GM12878 (cell line): ENCODE measurements around the gene VAV2. TPM values are rescaled to one million over a fixed set of nuclear protein-coding genes. Genes with fewer than 3 reads are reported as not detected.

Experiments
- ATAC-seq: fragments of 200-7000 bp; cut with Tn5 transposase; 3 replicates; pipeline ENCODE4 v1.9.1; 2020; ENCODE audit warnings: mild to moderate bottlenecking, moderate library complexity
- BruUV-seq: library from RNA; stranded (reverse); fragments of 400-500 nt; replicated peaks from 2 replicates; lab custom pipeline; 2021; lab: Mats Ljungman, UMichigan
- CTCF ChIA-PET: fragments of 300-600 bp; sonication (Branson Sonifier 250); formaldehyde crosslinking; extraction: SDS; loops from one replicate; lab custom pipeline; 2021; ENCODE audit warnings: inconsistent platforms; lab: Yijun Ruan, JAX
- POLR2A ChIA-PET: fragments of 350-600 bp; formaldehyde crosslinking; extraction: SDS; loops from one replicate; lab custom pipeline; 2021; ENCODE audit warnings: inconsistent platforms; lab: Charles Lee
- RAD21 ChIA-PET: fragments of 300-600 bp; sonication (Branson Sonifier 250); formaldehyde crosslinking; loops from one replicate; lab custom pipeline; 2023; ENCODE audit warnings: antibody characterized with exemption; ENCODE audit not compliant: unreplicated experiment; lab: Charles Lee
- SMC1A ChIA-PET: fragments of 300-600 bp; sonication (Branson Sonifier 250); formaldehyde crosslinking; loops from one replicate; lab custom pipeline; 2023; ENCODE audit not compliant: unreplicated experiment, uncharacterized antibody; lab: Charles Lee
- DNase-seq: peaks from one replicate; pipeline ENCODE4 v3.0.0-alpha.2; 2011; ENCODE audit warnings: low read depth, low spot score
- FAIRE-seq: peaks from 3 replicates; lab custom pipeline; 2011; peaks lifted over from hg19 to GRCh38; lab: Jason Lieb, UNC
- H2AFZ ChIP-seq: 2 replicates; pipeline ENCODE4 v1.6.0; 2011; ENCODE audit warnings: low read depth, low read length, control low read depth; ENCODE audit not compliant: control insufficient read depth
- H3K27ac ChIP-seq: 2 replicates; pipeline ENCODE4 v1.5.1; 2011; ENCODE audit warnings: control low read depth; ENCODE audit not compliant: control insufficient read depth, insufficient read depth
- H3K27me3 ChIP-seq, 2 experiments: replicated peaks in 1 of 2; 2 replicates each; pipeline versions ENCODE4 v1.6.0 to v1.6.1; 2011; ENCODE audit warnings: low read length in 1 of 2; ENCODE audit not compliant: control insufficient read depth in 2 of 2, insufficient read depth in 2 of 2
- H3K36me3 ChIP-seq, 2 experiments: 2 replicates each; pipeline ENCODE4 v1.5.1; 2011; ENCODE audit warnings: low read length in 1 of 2; ENCODE audit not compliant: control insufficient read depth in 2 of 2, insufficient read depth in 2 of 2
- H3K4me1 ChIP-seq: 2 replicates; pipeline ENCODE4 v1.6.1; 2011; ENCODE audit warnings: mild to moderate bottlenecking, low read length, moderate library complexity, mixed read lengths; ENCODE audit not compliant: control insufficient read depth, insufficient read depth
- H3K4me2 ChIP-seq: 2 replicates; pipeline ENCODE4 v1.6.0; 2011; ENCODE audit warnings: control low read depth; ENCODE audit not compliant: control insufficient read depth, insufficient read depth
- H3K4me3 ChIP-seq: fragments of 200-600 bp; sonication (generic); 2 replicates; pipeline ENCODE4 v1.5.1; 2016
- H3K79me2 ChIP-seq: 2 replicates; pipeline ENCODE4 v1.6.0; 2011; ENCODE audit warnings: low read length; ENCODE audit not compliant: control insufficient read depth, insufficient read depth
- H3K9ac ChIP-seq: 2 replicates; pipeline ENCODE4 v1.8.0; 2011; ENCODE audit warnings: low read length, control low read depth, mixed read lengths; ENCODE audit not compliant: control insufficient read depth, insufficient read depth
- H3K9me3 ChIP-seq: replicated peaks from 3 replicates; pipeline ENCODE4 v1.5.1; 2011; ENCODE audit warnings: mild to moderate bottlenecking, low read length; ENCODE audit not compliant: control insufficient read depth, insufficient read depth
- H4K20me1 ChIP-seq: 2 replicates; pipeline ENCODE4 v1.6.0; 2011; ENCODE audit not compliant: control insufficient read depth, insufficient read depth
- BMI1 ChIP-seq: fragments of 450-650 bp; IDR thresholded peaks from 2 replicates; pipeline ENCODE4 v1.6.1; 2016; ENCODE audit warnings: mild to moderate bottlenecking, moderate library complexity, borderline replicate concordance
- CEBPZ ChIP-seq: fragments of 150-350 bp; IDR thresholded peaks from 2 replicates; pipeline ENCODE4 v1.6.1; 2016; ENCODE audit warnings: low read depth, low read length
- CHD2 ChIP-seq: IDR thresholded peaks from 2 replicates; pipeline ENCODE4 v1.6.1; 2011; ENCODE audit warnings: low read depth, low read length, improper control_type of control experiment, borderline replicate concordance
- GABPA ChIP-seq: IDR thresholded peaks from 2 replicates; pipeline ENCODE4 v1.6.1; 2014; ENCODE audit warnings: antibody characterized with exemption, low read depth, mild to moderate bottlenecking, inconsistent platforms
- LARP7 ChIP-seq: fragments of 450-650 bp; IDR thresholded peaks from 2 replicates; pipeline ENCODE4 v1.6.1; 2017; ENCODE audit warnings: mild to moderate bottlenecking
- MTA3 ChIP-seq: IDR thresholded peaks from 2 replicates; pipeline ENCODE4 v1.6.1; 2012; ENCODE audit warnings: low read length, inconsistent platforms, borderline replicate concordance
- MYB ChIP-seq: fragments of 150-350 bp; IDR thresholded peaks from 2 replicates; pipeline ENCODE4 v1.6.1; 2014; ENCODE audit warnings: mild to moderate bottlenecking, low read depth, low read length, borderline replicate concordance
- PAX5 ChIP-seq: IDR thresholded peaks from 2 replicates; pipeline ENCODE4 v1.6.1; 2011; ENCODE audit warnings: low read depth, low read length, borderline replicate concordance
- RAD21 ChIP-seq: IDR thresholded peaks from 2 replicates; pipeline ENCODE4 v1.6.1; 2011; ENCODE audit warnings: mild to moderate bottlenecking, low read depth, low read length, moderate library complexity; ENCODE audit not compliant: insufficient read depth
- RB1 ChIP-seq: fragments of 450-650 bp; formaldehyde crosslinking; IDR thresholded peaks from 2 replicates; pipeline ENCODE4 v1.6.1; 2017; ENCODE audit warnings: mild to moderate bottlenecking, borderline replicate concordance
- SMAD1 ChIP-seq: fragments of 450-650 bp; IDR thresholded peaks from 2 replicates; pipeline ENCODE4 v1.6.1; 2018; ENCODE audit warnings: mild to moderate bottlenecking, low read depth; ENCODE audit not compliant: partially characterized antibody
- SMAD5 ChIP-seq: IDR thresholded peaks from 2 replicates; pipeline ENCODE4 v1.6.1; 2016; ENCODE audit warnings: antibody characterized with exemption, low read depth
- SREBF1 ChIP-seq: IDR thresholded peaks from 2 replicates; pipeline ENCODE4 v1.6.1; 2012; ENCODE audit warnings: mild to moderate bottlenecking, low read length
- ZNF592 ChIP-seq: fragments of 450-650 bp; IDR thresholded peaks from 2 replicates; pipeline ENCODE4 v1.6.1; 2017; ENCODE audit warnings: mild to moderate bottlenecking, moderate library complexity
- WGBS: methylation state at CpG from one replicate; pipeline ENCODE4 v1.1.6; 2016; ENCODE audit warnings: low lambda C conversion rate; ENCODE audit not compliant: insufficient replicate concordance, insufficient coverage; ENCODE audit errors: missing lambda C conversion rate; 5-methylcytosine and 5-hydroxymethylcytosine counted together
- in situ Hi-C: fragments of 300-500 bp; cut with MboI; formaldehyde crosslinking; loops from 9 replicates; pipeline ENCODE4 v1.14.3; 2018; ENCODE audit warnings: mixed read lengths
- intact Hi-C: fragments of 100-400 bp; cut with micrococcal nuclease; formaldehyde crosslinking; loops from one replicate; pipeline ENCODE4 v1.14.2; 2022; ENCODE audit not compliant: unreplicated experiment
- polyA plus RNA-seq, 11 experiments: library from polyadenylated mRNA; depleted of rRNA in 4 of 11; unstranded in 6 of 11; stranded (reverse) in 5 of 11; fragments of >200 nt; fragmentation: Nextera tagmentation in 4 of 11; fragmentation: Illumina TruSeq in 1 of 11; extraction: Ambion mirVana in 4 of 11; extraction: Trizol in 1 of 11; gene quantifications; 1 replicate in 1 of 11; 2 replicates in 10 of 11; pipeline versions ENCODE4 v1.2.1 to v1.2.3, GENCODE V29; 2011 to 2016; ENCODE audit warnings: inconsistent platforms in 2 of 11, missing spikeins in 2 of 11, low read depth in 1 of 11
- total RNA-seq, 4 experiments: library from RNA; depleted of rRNA in 3 of 4; stranded (reverse); fragments of >200 nt in 3 of 4; fragmentation: Illumina TruSeq in 1 of 4; extraction: Trizol in 1 of 4; gene quantifications; 2 replicates each; pipeline versions ENCODE4 v1.2.1 to v1.2.3, GENCODE V29; 2013 to 2021

VAV2 gene
- total and polyA plus RNA-seq, 10 of the 15 experiments (the other 5 are each of a cell fraction or from before 2014, with no cell fraction given): 0.13 to 43.9 (median 16.9) TPM

GRCh38 chr9:133784731-133785561 lies 207.2 kb downstream of the VAV2 start (continued):
- TF ChIP-seq GABPA (no peak), SMAD1 (no peak)

GRCh38 chr9:133783331-133783731 lies 208.8 kb downstream of the VAV2 start:
- in situ Hi-C loops: no loop called here
- RAD21 ChIA-PET: interaction anchor here (1.5 to 3.3 kb wide), 2 partner anchors 10 to 211 kb away, joined by 8 to 76 read pairs; no protein-coding TSS in a partner anchor
- Histone ChIP-seq H2AFZ (no peak overlapping the region), H3K36me3 (peaks cover 10 to 27% of the 10 kb centered on the region in 2 experiments; a peak in 3 of 4 replicates), H3K9me3 (no peaks in the 10 kb centered on the region), H3K4me2 (no peak overlapping the region), H3K9ac (no peak overlapping the region), H4K20me1 (no peaks in the 10 kb centered on the region), H3K79me2 (no peaks in the 10 kb centered on the region; the same call in 1 of the 2 replicates), H3K27me3 (no peaks in the 10 kb centered on the region), H3K4me1 (peaks cover 35% of the 10 kb centered on the region), H3K27ac (no peak overlapping the region), H3K4me3 (no peak overlapping the region)
- POLR2A ChIA-PET: interaction anchor here (3.2 kb wide), 1 partner anchor 210 kb away, joined by 16 read pairs; no protein-coding TSS in a partner anchor
- no TSS peak for BruUV-seq
- SMC1A ChIA-PET: interaction anchor here (1.3 to 3.2 kb wide), 2 partner anchors 163 to 211 kb away, joined by 3 to 53 read pairs; no protein-coding TSS in a partner anchor
- CTCF ChIA-PET: interaction anchor here (1.1 to 6.8 kb wide), 6 partner anchors 10 to 211 kb away, joined by 3 to 177 read pairs (median 6); no protein-coding TSS in a partner anchor
- WGBS: 67% methylated on average over 11 of the region's 13 CpGs
- FAIRE-seq (no peak), DNase-seq (no peak), ATAC-seq (no peak)
- intact Hi-C loops: no loop called here
- TF ChIP-seq CHD2 (no peak), RB1 (no peak), ZNF592 (no peak), BMI1 (no peak), SMAD5 (no peak), LARP7 (no peak), RAD21 (no peak), MYB (no peak), CEBPZ (no peak), GABPA (no peak), MTA3 (no peak), PAX5 (no peak), SREBF1 (no peak)
